NCI-H2081 (cell line): ENCODE measurements around the gene ASCC1.
A peak's percentile ranks its signal among the peaks of the same experiment; 100 is the strongest.
"Not testable (repeated sequence)": the region's sequence is repeated elsewhere in the genome, so short reads cannot be mapped to it uniquely, and the experiment has no call there.

Experiments used
- DNase-seq, 2 experiments: peaks; one replicate each; lab custom pipeline; 2025; lab: John Stamatoyannopoulos, UW

Gene ASCC1

GRCh38 chr10:72215611-72216549 is at the start of gene ASCC1, which contains the start of gene ANAPC16:
Gene ASCC1, minus strand, starts transcription at chr10:72216276. Its CDS starts 2,978 bp downstream, at chr10:72213298.
Gene ANAPC16, plus strand, starts transcription at chr10:72216012. Its CDS starts 7,903 bp downstream, at chr10:72223915.
- peak; percentile 80 to 85 for DNase-seq

- no peak for DNase-seq
Measured at GRCh38 chr10:72265508-72265907, 49.4 kb upstream of the ASCC1 start.

DNA sequence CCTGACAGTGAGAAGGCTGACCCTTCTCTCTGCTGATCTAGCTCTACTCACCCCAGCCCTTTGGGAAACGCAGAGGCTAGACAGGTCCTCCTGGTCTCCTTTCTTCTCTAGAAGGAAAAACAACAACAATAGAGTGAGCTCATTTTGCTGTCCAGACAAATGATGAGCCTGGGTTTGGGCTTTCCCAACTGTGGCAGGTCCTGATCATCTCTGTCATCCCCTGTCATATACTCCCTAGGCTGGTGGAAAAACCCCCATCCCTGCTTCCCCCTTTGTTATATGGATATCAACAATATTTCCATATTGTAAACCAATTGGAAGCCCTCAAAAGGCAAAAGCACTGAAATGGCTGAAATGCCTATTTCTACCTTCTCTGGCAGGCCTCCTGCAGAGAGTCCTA is 48.5 kb upstream of the ASCC1 start:
- no peak for DNase-seq

DNA sequence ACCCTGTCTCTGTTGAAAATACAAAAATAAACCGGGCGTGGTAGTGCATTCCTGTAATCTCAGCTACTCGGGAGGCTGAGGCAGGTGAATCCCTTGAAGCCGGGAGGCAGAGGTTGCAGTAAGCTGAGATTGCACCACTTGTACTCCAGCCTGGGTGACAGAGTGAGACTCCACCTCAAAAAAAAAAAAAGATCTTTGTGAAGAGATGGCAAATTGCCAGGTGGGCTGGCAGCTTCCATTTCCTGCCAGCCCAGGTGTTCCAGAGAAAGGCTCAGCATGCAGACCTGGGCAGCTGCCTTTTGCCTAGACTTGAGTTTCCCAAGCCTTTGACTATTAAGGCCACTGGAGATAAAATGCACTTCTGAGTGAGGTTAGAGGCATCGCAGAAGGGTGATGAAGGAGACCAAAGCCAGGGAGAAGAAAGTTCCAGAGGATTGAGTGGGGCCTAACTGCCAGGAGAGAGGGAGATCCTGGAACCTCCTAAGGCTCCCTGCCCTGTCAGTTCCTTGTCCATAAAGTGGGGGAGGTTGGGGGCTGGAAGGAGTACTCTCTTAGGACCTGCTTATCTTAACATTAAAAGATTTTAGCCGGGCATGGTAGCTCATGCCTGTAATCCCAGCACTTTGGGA is 47.7 kb upstream of the ASCC1 start:
- DNase-seq, result peak; percentile 92 to 93

- DNase-seq, result no peak
Measured at GRCh38 chr10:72261784-72262404, 45.8 kb upstream of the ASCC1 start.

DNA sequence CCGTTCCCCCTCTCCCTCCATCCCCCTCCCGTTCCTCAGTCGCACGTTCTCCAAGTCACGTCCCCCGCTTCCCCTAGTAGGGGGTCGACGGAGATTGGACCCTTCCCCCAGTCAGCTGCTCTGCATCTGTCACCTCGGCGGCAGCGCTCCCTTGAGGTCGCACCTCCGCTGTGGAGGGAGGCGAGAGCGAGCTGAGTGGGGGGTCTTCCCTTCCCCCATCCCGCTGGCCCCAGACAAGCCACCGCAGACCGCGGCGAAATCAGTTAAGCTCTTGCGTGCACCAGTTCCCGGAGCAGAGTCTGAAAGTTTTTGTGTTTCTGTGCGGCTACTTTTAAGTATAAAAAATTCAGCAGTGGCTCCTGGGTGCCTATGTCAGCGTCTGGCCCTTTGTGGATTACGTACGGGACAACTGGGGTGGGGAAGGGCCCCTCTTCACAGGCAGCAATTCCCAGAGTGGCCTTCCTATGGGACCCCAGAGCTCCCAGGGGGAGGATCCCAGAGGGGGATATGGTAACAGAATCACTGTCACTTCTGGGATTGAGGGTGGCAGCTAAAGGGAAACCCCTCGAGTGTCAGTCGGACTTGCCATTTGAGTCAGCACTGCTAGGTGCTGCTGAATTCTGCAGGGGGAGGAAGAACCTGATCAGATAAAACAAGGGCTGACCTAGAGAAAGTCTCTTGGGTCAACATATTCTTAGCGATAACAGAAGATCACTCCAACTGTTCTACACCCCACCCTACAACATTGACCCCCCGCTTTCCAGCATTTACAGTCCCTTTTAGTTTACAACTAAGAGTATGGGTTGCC is 45.1 kb upstream of the ASCC1 start:
- DNase-seq, result no peak

DNA sequence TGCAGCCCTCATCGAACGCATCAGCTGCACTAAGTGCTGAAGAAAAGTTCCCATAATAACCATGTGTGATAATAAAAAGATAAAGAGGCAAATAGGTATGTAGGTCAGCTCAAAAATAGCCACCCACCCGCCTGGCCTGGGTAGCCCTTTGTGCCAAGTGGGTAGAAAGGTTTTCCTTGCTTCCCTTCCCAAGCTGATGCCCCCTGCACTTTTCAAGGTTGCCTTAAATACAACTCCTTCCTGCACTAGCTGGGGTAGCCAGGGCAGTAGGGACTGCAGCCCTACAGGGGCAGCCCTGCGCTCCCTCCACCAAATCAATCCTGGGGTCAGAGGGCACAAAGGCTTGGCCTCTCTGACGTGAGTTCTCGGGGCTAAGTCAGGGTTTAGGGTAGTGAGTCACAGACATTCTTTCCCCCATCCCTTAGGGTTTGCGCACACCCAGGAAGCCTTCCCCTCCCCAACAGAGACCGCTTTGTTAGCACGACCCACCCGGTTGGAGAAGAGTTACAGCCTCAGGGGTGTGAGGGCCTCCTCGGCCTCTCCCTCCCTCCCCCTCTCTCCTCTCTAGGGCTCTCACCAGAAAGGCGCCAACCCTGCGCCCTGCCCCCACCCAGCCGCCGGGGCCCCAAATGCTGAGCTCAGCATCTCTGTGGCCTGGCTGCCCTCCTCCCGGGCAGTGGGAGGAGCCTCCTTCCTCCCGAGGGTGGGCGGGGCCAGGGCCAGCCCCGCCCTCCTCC is 44.3 kb upstream of the ASCC1 start:
- DNase-seq, result no peak

- peak in 1 of 2 experiments; percentile 1 for DNase-seq
Measured at GRCh38 chr10:72259491-72260238, 43.6 kb upstream of the ASCC1 start.

DNA sequence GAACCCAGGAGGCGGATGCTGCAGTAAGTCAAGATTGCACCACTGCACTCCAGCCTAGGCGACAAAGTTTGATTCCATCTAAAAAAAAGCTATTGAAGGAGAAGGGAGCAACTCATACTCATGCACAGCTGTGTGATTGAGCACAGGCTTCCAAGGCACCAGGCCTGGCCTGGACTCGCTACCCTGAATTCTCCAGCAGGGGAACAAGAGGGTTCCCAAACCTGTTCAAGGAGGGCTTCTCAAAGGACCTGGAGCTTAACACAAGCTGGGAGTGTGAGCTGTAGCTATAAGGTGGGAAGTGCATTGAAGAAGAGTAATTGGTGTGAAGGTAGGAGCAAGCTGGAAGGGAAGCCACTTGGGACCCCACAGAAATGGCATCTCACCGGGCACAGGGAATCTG is 42.5 kb upstream of the ASCC1 start:
- no peak for DNase-seq

GRCh38 chr10:72257051-72257892 is 41.2 kb upstream of the ASCC1 start:
- no peak for DNase-seq

GRCh38 chr10:72255977-72256729 is 40.1 kb upstream of the ASCC1 start:
- DNase-seq, result no peak

DNA sequence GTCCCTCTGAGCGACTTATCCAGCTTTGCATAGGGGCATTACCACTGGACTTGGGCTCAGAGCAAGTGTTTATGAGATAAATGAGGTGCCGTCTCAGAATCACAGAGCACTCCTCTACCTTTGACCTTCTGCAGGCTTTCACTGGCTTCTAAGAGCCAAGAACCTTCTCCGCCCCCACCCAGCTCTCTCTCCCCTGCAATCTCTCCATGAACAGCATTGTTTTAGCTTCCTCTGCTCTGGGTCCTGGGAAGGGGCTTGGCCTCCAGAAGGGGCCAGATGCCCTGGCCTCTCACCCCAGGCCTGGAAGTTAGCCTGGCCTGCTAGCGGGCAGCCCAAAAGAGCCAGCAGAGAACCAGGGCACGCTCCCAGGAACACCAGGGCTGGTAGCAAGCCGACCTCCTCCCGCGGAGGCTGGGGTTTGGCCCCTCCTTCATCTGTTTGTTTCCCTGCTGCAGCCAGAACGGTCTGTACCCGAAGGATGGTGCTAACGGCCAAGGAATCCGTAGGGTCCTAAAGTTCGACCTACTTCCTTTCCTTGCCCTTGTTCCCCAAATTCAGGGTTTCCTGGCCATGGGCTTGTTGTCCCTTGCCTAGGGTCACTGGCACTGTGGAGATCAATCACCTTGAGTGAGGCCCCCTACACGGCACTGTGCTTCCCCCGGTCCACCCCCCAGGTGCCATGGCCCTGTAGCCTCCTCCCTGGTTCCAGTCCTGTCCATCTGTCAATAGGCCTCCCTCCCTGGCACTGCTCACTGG is 38.9 kb upstream of the ASCC1 start:
- peak in 1 of 2 experiments; percentile 41 for DNase-seq

DNA sequence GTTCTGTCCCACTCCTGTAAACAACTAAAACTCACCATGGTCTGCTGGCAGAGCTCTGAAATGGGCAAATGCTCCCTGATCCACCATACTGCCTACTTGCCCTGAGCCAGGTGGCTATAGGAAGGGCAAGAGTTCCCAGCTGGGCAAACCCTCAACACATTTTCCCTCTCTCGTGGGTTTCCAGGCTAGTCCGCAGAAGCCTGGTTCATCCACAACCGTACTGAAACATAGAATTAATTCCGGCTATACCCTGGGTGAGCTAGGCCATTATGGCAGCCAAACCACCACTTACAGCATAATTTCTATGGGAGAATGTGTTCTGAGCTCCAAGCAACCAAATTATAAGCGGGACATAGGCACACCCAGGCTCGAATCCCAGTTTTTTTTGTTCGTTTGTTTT is 37.5 kb upstream of the ASCC1 start:
- DNase-seq, result no peak

GRCh38 chr10:72252972-72253371 is 36.9 kb upstream of the ASCC1 start:
- no peak for DNase-seq

DNA sequence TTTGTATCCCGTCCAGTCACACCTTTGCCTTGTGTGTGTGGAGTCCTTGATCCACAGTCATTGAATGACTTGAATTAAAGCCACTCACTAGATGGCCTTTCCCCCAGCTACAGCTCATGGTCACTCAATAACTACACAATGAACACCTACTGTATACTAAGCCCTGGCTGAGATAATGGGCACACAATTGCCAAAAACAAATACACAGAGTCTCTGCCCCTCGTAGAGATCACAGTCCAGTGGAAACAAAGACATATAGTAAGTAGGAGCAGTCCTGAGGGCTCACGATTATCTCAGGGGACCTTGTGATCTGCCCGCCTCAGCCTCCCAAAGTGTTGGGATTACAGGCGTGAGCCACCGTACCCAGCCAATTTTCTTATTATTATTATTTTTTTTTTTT is 35.6 kb upstream of the ASCC1 start:
- no peak for DNase-seq

- DNase-seq, result no peak
Measured at GRCh38 chr10:72250666-72251065, 34.6 kb upstream of the ASCC1 start.

DNA sequence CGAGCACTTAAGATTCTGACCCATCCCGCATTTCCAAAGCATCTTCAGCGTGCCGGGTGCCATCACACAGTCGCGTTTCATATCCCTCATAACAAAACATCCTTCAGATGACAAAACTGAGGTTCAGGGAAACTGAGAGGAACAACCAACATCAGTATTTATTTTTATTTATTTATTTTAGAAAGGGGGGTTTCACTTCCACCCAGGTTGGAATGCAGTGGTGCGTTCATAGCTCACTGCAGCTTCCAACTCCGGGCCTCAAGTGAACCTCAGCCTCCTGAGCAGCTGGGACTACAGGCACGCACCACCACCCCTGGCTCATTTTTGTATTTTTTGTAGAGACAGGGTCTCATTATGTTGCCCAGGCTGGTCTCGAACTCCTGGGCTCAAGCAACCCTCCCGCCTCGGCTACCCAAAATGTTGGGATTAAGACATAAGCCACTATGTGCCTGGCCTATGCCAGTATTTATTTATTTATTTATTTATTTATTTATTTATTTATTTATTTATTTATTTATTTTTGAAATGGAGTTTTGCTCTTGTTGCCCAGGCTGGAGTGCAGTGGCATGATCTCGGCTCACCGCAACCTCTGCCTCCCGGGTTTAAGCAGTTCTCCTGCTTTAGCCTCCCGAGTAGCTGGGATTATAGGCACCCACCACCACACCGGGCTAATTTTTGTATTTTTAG is 33.2 kb upstream of the ASCC1 start:
- DNase-seq, result not testable (repeated sequence)
